ENCODE measurements around the gene GSE1.
A peak's percentile ranks its signal among the peaks of the same experiment; 100 is the strongest.

Gene GSE1

DNA sequence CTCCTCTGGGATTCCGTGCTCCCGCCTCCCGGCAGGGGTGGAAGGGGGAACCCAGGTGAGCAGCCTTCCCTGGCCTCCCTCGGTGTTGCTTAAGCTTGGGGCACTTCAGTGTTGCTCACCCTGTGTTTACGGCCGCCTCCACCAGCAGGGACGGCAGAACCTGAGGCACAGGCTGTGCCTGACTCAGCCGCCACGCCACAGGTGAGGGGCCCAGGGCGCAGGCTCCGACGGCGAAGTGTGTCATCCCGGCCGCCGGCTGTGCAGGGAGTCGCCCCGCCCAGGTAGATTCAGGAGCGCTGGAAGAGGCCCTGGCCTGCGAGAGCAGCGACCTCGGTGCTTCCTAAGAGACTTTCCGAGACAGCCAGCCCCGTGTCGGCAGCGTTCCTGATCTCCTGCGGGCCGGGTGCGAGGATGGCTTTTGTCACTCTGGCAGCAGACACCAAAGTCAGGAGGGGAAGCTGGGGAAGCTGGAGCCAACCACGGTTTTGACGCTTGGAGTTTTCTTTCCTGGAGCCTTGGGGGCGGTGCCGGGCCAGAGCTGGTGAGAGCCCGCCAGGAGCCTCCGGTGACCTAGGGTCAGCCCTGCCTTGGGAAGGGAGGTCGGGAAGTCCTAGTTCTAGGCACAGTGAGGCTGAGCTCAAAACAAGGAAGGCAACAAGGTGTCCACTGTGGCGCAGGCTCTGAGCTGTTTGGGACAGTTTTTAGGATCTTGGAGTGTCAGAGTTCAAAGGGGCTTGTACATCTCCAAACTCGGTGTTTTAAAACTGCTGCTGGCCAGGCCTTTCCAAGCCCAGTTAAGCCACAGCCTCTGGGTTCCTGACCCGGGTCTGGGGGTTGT lies 2.1 kb downstream of the GSE1 start:
- H3K4me3 ChIP-seq (ENCODE audit: low read depth in 1 of 2, low read length in 1 of 2), result peak overlapping the region; percentile 50 to 85
- peak overlapping the region; percentile 80 for H3K27ac ChIP-seq

DNA sequence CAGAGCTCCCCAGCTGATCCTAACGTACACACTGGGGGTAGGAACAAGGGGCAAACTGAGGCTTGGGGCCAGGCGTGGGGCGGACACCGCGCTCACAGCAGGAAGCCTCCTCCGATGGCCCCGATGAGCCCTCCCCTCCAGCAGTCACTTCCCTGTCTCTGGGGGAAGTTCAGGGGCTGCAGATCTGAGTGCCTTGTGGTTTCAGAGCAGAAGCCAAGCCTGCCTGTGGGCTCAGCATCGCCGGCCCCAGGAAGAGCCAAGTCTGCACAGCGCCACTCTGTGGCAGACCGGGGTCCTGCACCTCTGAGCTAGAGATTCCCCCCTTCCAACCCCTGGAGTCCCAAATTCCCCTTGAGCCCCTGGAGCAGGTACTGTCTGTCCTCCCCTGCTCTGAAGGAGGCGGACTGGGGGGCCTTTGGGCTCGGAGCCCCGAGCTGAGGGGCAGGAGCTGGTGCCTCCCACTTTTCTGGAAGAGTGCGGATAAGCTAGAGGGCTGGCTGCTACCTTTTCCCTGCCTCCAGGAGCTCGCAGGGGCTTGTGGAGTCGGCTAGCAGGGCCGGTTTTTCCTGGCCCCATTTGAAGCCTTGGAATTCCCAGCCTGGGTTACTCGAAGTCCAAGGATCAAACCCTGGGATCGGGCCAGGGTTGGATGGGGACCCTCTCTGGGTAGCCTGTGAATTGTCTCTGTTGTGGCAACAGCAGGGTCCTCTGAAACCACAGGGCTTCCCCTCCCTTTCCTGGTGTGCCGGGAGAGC lies 2.9 kb downstream of the GSE1 start:
- peak overlapping the region; percentile 50 to 85 for H3K4me3 ChIP-seq (ENCODE audit: low read depth in 1 of 2, low read length in 1 of 2)

More for the DNA sequence above, 2.1 kb downstream of the GSE1 start:
- H3K4me1 ChIP-seq (ENCODE audit: control insufficient read depth in 1 of 2, insufficient read depth in 1 of 2, low read depth in 1 of 2, low read length in 1 of 2), result peaks cover 58 to 76% of the 10 kb centered on the region in 2 experiments
- peaks cover 47% of the 10 kb centered on the region for H3K27me3 ChIP-seq
- no peaks in the 10 kb centered on the region for H3K9me3 ChIP-seq
- no peaks in the 10 kb centered on the region for H3K36me3 ChIP-seq
- no peak for TF ChIP-seq CTCF (IDR thresholded peaks at IDR 0.05)

DNA sequence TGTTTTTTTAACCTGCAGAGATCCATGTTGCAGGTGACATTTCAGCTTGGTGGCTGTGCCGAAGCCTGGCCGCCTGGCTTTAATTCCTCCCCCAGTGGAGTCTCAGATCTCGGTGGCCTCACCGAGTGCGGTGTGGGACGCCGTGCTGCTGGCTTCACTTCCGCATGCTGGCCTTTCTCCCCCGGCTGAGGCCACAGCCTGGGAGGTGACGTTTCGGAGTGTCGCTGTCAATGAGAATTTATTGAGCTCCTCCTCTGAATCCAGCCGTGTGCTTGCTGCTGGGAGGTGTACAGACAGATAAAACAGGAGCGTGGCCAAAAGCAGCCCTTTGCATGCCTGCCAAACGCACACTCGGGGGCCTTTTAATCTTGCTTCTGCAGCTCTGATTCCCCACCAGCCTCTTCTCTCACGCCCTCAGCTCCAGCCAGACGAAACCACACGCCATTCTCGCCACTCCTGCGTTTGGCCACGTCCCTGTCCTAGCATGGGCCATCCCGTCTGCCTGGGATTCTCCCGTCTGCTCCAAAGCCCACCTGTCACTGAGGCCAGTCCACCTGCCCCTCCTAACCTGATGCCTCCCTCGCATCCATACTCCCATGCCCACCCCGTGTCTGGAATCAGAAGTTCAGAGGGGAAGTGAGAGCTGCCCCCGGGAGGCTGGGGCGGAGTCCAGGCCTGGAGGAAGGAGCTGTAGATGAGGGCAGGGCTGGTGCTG lies 3.6 kb downstream of the GSE1 start:
- peaks cover 50 to 60% of the 10 kb centered on the region in 2 experiments for H3K4me1 ChIP-seq (ENCODE audit: control insufficient read depth in 1 of 2, insufficient read depth in 1 of 2, low read depth in 1 of 2, low read length in 1 of 2)
- H3K4me3 ChIP-seq (ENCODE audit: low read depth in 1 of 2, low read length in 1 of 2), result peak overlapping the region; percentile 50 to 85
- H3K27me3 ChIP-seq, result peaks cover 42% of the 10 kb centered on the region
- TF ChIP-seq CTCF (IDR thresholded peaks at IDR 0.05), result no peak
- no peaks in the 10 kb centered on the region for H3K36me3 ChIP-seq
- H3K27ac ChIP-seq, result peak overlapping the region; percentile 80
- H3K9me3 ChIP-seq, result no peaks in the 10 kb centered on the region

More for the DNA sequence above, 2.9 kb downstream of the GSE1 start:
- Histone ChIP-seq H3K36me3 (no peaks in the 10 kb centered on the region), H3K9me3 (no peaks in the 10 kb centered on the region), H3K27me3 (peaks cover 47% of the 10 kb centered on the region), H3K27ac (peak overlapping the region; percentile 80), H3K4me1 (ENCODE audit: control insufficient read depth in 1 of 2, insufficient read depth in 1 of 2, low read depth in 1 of 2, low read length in 1 of 2) (peaks cover 50 to 68% of the 10 kb centered on the region in 2 experiments)
- TF ChIP-seq CTCF (IDR thresholded peaks at IDR 0.05), result peak; percentile 92

DNA sequence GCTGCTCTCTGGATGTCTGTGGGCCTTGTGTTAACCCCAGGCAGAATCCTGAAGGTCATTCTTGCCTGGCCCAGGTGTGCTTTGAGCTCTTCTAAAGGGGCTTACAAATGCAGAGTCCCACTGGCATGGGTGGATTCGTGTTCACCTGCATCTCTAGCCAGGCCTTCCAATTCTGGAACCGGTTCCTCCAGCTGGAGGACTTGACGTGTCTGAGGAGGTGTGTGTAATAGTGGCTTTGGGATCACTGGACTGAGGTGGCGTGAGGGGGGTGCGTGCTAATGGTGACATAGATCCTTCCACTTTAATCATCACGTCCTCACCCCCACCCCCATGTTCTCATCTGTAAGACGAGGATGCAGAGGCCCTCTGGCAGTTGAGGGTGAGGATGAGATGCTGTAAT lies 4.8 kb downstream of the GSE1 start:
- H3K9me3 ChIP-seq, result no peaks in the 10 kb centered on the region
- no peak for TF ChIP-seq CTCF (IDR thresholded peaks at IDR 0.05)
- no peak overlapping the region for H3K27ac ChIP-seq
- H3K4me1 ChIP-seq (ENCODE audit: control insufficient read depth in 1 of 2, insufficient read depth in 1 of 2, low read depth in 1 of 2, low read length in 1 of 2), result peaks cover 41 to 49% of the 10 kb centered on the region in 2 experiments
- no peak overlapping the region for H3K4me3 ChIP-seq (ENCODE audit: low read depth in 1 of 2, low read length in 1 of 2)
- H3K36me3 ChIP-seq, result no peaks in the 10 kb centered on the region
- H3K27me3 ChIP-seq, result peaks cover 30% of the 10 kb centered on the region

DNA sequence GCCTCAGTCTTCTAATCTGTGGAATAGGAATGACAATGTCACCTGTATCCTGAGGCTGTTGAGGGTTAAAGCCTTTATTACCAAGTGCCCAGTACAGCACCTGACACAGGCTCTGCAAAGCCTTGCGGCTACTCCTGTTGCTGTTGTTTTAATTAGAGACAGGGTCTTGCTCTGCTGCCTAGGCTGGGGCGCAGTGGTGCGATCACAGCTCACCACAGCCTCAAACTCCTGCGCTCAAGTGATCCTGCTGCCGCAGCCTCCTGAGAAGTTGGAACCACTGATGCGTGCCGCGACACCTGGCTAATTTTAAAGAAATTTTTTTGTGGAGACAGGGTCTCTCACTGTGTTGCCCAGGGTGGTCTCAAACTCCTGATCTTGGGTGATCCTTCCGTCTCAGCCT lies 5.4 kb downstream of the GSE1 start:
- Histone ChIP-seq H3K27ac (no peak overlapping the region), H3K36me3 (no peaks in the 10 kb centered on the region), H3K4me1 (ENCODE audit: control insufficient read depth in 1 of 2, insufficient read depth in 1 of 2, low read depth in 1 of 2, low read length in 1 of 2) (peaks cover 37 to 43% of the 10 kb centered on the region in 2 experiments), H3K4me3 (ENCODE audit: low read depth in 1 of 2, low read length in 1 of 2) (no peak overlapping the region), H3K27me3 (peaks cover 24% of the 10 kb centered on the region), H3K9me3 (no peaks in the 10 kb centered on the region)
- no peak for TF ChIP-seq CTCF (IDR thresholded peaks at IDR 0.05)

All from neutrophil (primary cell).